ENCODE data around the gene SPINT3. TPM values are rescaled to one million over a fixed set of nuclear protein-coding genes. Genes with fewer than 3 reads are reported as not detected.

Gene SPINT3
- total and polyA plus RNA-seq, 10 of the 15 experiments (the other 5 are each of a cell fraction or from before 2014, with no cell fraction given) = not detected

- 30% methylated on average over 6 of the region's 6 CpGs for WGBS (ENCODE audit: insufficient coverage, insufficient replicate concordance, low lambda C conversion rate, missing lambda C conversion rate)
- ChIA-PET SMC1A (ENCODE audit: uncharacterized antibody, unreplicated experiment) (no interaction called here), POLR2A (no interaction called here)
These were observed 31.9 kb upstream of the SPINT3 start, which contains the start of gene EPPIN for GRCh38 chr20:45547206-45547770. Gene EPPIN, minus strand, starts transcription at chr20:45547401. Its CDS starts 44 bp downstream, at chr20:45547357.

More at GRCh38 chr20:45547206-45547770, 31.9 kb upstream of the SPINT3 start, which contains the start of gene EPPIN:
- Histone ChIP-seq H3K27me3 (replicated peaks in 1 of 2; ENCODE audit: control insufficient read depth in 2 of 2, insufficient read depth in 2 of 2, low read length in 1 of 2) (no peaks in the 10 kb centered on the region; a peak in 2 of 4 replicates), H3K36me3 (ENCODE audit: control insufficient read depth in 2 of 2, insufficient read depth in 2 of 2, low read length in 1 of 2) (no peaks in the 10 kb centered on the region), H3K9me3 (replicated peaks; ENCODE audit: control insufficient read depth, insufficient read depth, low read length) (no peaks in the 10 kb centered on the region), H2AFZ (ENCODE audit: control insufficient read depth, low read depth, low read length) (no peak within 1 kb of the TSS), H3K4me2 (ENCODE audit: control insufficient read depth, insufficient read depth) (no peak within 1 kb of the TSS), H3K4me1 (ENCODE audit: control insufficient read depth, insufficient read depth, low read length) (no peaks in the 10 kb centered on the region), H3K79me2 (ENCODE audit: control insufficient read depth, insufficient read depth, low read length) (no peaks in the 10 kb centered on the region), H3K9ac (ENCODE audit: control insufficient read depth, insufficient read depth, low read length) (no peak within 1 kb of the TSS), H3K27ac (ENCODE audit: control insufficient read depth, insufficient read depth) (no peak within 1 kb of the TSS), H4K20me1 (ENCODE audit: control insufficient read depth, insufficient read depth) (no peaks in the 10 kb centered on the region), H3K4me3 (no peak within 1 kb of the TSS)
- TF ChIP-seq TBL1XR1 (IDR thresholded peaks at IDR 0.05; ENCODE audit: low read depth, low read length) (no peak), NFYB (IDR thresholded peaks at IDR 0.05; ENCODE audit: insufficient read depth, low read depth, low read length) (no peak), CTCF (IDR thresholded peaks at IDR 0.05 in 2 of 3, conservative IDR thresholded peaks at IDR 0.05 in 1 of 3; ENCODE audit: control insufficient read depth in 2 of 3, extremely low read depth in 1 of 3, insufficient read depth in 1 of 3, low read depth in 3 of 3, low read length in 3 of 3) (no peak), REST (IDR thresholded peaks at IDR 0.05; ENCODE audit: low read depth, low read length) (no peak), NR2F1 (conservative IDR thresholded peaks at IDR 0.05) (no peak)
- no TSS peak for BruUV-seq (replicated peaks)
- CTCF ChIA-PET = interaction anchor here (0.7 kb wide), 1 partner anchor 122 kb away, joined by 3 read pairs; no protein-coding TSS in a partner anchor
- in situ Hi-C loops (cut with MboI) (no loop called here), intact Hi-C loops (cut with micrococcal nuclease; ENCODE audit: unreplicated experiment) (no loop called here)
- RAD21 ChIA-PET (ENCODE audit: unreplicated experiment) = no interaction called here
- no peak for ATAC-seq
- no peak for FAIRE-seq
- no peak for DNase-seq (ENCODE audit: low read depth, low spot score)

All from GM12878 (cell line).